Hypothalamus (tissue), 51 donors: ENCODE data around the gene AP1S1.
A peak's percentile ranks its signal among the peaks of the same experiment; 100 is the strongest.
"Not testable (repeated sequence)": the region's sequence is repeated elsewhere in the genome, so short reads cannot be mapped to it uniquely, and the experiment has no call there.

Experiments used
- DNase-seq, 51 donors: peaks; one replicate each; lab custom pipeline; 2025; lab: John Stamatoyannopoulos, UW

Gene AP1S1

GRCh38 chr7:101153969-101154692 lies at the start of gene AP1S1:
Gene AP1S1 (plus strand): TSS chr7:101154476. CDS start chr7:101154515, 39 bp downstream.
- DNase-seq = peak; percentile 38 to 94 (median 86)

GRCh38 chr7:101104799-101105198 lies 49.5 kb upstream of the AP1S1 start:
- no peak for DNase-seq

GRCh38 chr7:101105248-101105647 lies 49.0 kb upstream of the AP1S1 start:
- DNase-seq = not testable (repeated sequence)

- no peak for DNase-seq
Observed at GRCh38 chr7:101106386-101106785, 47.9 kb upstream of the AP1S1 start.

GRCh38 chr7:101108330-101108857 lies 45.9 kb upstream of the AP1S1 start:
- peak in 10 of 51 donors; percentile 6 to 33 (median 10) for DNase-seq

GRCh38 chr7:101108961-101109360 lies 45.3 kb upstream of the AP1S1 start:
- no peak for DNase-seq

GRCh38 chr7:101109368-101109767 lies 44.9 kb upstream of the AP1S1 start:
- no peak for DNase-seq

DNA sequence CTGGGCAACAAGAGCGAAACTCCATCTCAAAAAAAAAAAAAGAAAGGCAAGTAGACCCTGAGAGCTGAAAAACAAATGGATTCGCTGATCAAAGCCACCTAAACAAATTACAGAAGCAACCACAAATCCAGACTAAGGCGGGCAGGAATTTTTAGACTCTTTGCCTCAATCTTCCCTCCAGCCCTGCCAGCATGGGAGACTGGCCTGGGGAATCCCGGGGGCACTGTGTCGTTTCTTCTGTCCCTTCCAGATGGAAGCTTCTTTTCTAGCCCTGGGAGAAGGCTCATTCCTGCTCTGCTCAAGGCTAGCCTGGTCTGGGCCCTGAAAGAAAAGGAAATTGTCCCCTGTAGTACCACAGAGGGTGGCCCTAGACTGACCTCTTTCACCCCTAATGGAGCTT lies 43.0 kb upstream of the AP1S1 start:
- no peak for DNase-seq

GRCh38 chr7:101112233-101112632 lies 42.0 kb upstream of the AP1S1 start:
- DNase-seq = peak in 7 of 51 donors; percentile 5 to 11 (median 9)

- DNase-seq = not testable (repeated sequence)
Observed at GRCh38 chr7:101113140-101113539, 41.1 kb upstream of the AP1S1 start.

GRCh38 chr7:101113836-101114235 lies 40.4 kb upstream of the AP1S1 start:
- DNase-seq = no peak

- DNase-seq = no peak
Observed at GRCh38 chr7:101114492-101114891, 39.8 kb upstream of the AP1S1 start.

- DNase-seq = no peak
Observed at GRCh38 chr7:101115215-101115614, 39.1 kb upstream of the AP1S1 start.

DNA sequence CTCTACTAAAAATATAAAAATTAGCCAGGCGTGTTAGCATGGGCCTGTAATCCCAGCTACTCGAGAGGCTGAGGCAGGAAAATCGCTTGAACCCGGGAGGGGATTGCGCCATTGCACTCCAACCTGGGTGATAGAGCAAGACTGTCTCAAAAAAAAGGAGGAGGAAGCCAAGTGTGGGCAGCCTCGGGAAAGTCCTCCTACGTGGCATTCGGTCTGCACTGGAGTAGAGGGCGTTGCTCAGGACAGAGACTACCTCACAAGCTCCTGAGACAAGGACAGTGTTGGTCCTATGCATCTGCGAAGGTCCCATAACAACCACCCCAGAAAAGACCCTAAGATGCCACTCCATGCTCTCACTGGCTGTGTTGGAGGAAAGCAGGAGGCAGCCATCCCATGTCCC lies 37.4 kb upstream of the AP1S1 start:
- DNase-seq = no peak

- DNase-seq = no peak
Observed at GRCh38 chr7:101118856-101119255, 35.4 kb upstream of the AP1S1 start.

GRCh38 chr7:101119876-101120275 lies 34.4 kb upstream of the AP1S1 start:
- DNase-seq = peak in 1 of 51 donors; percentile 11

DNA sequence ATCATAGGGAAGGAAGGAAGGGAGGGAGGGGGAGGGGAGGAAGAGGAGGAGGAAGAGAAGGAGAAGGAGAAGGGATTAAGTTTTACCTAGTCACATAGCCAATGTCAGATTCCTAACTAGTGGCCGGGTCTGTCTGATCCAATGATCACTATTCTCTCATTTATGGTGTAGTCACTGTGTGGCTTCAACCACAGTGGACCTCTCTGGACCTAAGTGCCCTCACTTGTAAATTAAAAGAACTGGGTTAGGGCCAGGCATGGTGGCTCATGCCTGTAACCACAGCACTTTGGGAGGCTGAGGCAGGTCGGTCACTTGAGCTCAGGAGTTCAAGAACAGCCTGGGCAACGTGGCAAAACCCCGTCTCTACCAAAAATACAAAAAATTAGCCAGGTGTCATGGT lies 34.0 kb upstream of the AP1S1 start:
- DNase-seq = no peak

DNA sequence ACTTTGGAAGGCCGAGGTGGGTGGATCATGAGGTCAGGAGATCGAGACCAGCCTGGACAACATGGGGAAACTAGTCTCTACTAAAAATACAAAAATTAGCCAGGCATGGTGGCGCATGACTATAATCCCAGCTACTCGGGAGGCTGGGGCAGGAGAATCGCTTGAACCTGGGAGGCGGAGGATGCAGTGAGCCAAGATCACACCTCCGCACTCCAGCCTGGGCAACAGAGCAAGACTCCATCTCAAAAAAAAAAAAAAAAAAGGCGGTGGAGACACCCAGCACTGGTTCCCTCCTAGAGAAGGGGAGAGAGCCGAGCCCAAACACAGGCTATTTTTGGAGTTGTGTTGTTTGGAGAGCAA lies 32.7 kb upstream of the AP1S1 start:
- DNase-seq = not testable (repeated sequence)

DNA sequence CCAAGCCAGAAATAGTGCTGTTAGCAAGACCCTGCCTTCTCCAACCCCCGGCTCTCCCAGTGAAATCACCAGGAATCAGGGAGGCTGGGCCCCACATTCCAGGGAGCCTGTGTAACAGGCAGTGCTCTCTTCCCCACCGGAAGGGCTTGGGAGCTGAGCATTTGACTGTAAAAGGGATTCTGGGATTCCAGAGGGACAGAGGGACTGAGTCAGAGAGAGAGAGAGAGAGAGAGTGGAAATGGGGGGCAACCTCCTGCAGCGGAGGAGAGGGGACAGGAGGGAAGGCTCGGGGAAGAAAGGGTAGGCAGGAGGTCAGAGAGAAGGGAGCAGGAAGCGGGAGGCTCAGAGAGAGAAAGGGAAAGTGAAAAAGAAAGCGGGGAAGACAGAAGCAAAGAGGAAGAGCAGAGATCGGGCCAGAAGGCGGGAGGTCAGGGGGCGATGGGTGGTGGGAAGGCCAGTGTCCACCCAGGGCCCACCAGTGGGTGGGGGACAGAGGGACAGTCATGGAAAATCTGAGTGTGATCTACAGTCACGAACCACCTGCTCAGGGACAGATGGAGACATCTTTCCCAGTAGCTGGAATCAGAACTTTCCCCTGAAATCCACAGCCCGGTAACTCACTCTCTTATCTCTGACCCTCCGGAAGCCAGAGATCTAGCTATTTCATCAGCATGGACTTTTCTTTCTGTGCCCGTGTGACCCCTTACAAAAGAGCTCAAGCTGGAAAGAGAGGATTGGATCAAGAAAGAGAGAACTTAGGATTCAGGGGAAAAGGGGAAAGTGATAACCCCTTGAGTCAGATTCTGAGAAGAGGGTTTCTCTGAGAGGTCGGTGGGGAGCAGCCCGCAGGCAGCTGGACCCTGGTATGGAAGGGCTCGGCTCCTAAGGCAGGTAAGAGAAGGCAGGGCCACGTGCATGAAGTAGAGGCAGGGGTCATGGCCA lies 32.0 kb upstream of the AP1S1 start:
- peak in 2 of 51 donors; percentile 11 to 28 for DNase-seq

DNA sequence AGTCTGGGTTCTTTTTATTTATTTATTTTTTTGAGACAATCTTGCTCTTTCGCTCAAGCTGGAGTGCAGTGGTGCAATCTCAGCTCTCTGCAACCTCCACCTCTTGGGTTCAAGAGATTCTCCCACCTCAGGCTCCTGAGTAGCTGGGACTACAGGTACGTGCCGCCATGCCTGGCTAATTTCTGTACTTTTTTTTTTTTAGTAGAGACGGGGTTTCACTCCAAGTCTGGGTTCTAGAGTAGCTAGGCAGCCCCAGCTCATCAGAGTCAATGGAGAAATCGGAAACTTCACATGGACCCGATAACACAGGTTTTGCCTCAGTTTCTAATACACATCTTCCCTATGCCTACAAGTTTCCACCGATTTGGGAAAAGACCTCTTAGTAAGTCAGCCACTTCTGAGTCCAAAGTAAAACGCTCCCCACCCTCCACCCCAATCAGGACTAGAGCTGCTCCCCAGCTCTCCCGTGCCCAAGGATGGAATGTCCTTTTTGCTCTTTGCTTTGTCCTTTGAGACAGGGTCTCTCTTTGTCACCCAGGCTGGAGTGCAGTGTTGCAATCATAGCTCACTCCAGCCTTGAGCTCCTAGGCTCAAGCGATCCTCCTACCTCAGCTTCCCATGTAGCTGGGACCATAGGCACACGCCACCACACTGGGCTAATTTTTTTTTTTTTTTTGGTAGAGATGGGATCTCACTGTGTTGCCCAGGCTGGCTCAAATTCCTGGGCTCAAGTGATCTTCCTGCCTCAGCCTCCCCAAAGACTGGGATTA lies 31.2 kb upstream of the AP1S1 start:
- no peak for DNase-seq

DNA sequence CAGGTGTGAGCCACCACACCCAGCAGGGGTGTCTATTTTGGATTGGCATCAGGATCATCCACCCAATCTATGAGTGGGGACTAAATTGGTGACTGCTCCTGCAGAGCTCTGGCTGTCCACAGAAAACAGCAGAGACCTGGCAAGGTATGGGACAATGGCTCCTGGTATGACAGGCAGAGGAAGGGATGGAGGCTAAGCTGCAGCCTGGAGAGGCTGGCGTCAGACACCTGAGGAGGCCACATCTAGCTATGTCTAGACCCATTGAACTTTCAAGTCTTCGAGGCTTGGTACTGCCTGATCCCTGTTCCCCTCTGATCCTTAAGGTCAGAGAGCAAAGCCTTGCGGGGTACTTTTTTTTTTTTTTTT lies 30.6 kb upstream of the AP1S1 start:
- no peak for DNase-seq
